ENCODE results near the gene PNMT. TPM values are rescaled to one million over a fixed set of nuclear protein-coding genes. Genes with fewer than 3 reads are reported as not detected.

The PNMT gene
- polyA plus RNA-seq, 1 of the 3 experiments (the other 2 are of a cell fraction), result 0.07 TPM

- TF ChIP-seq CTCF (IDR thresholded peaks at IDR 0.05) (no peak), MEF2A (IDR thresholded peaks at IDR 0.05; ENCODE audit: borderline replicate concordance, low read depth) (no peak), RXRA (IDR thresholded peaks at IDR 0.05; ENCODE audit: borderline replicate concordance, low read depth) (no peak), MAX (IDR thresholded peaks at IDR 0.05; ENCODE audit: low read depth) (no peak), RCOR1 (IDR thresholded peaks at IDR 0.05; ENCODE audit: low read length) (no peak), ZBTB33 (IDR thresholded peaks at IDR 0.05; ENCODE audit: borderline replicate concordance, low read depth) (no peak), USF1 (IDR thresholded peaks at IDR 0.05; ENCODE audit: borderline replicate concordance, low read depth) (no peak), GABPA (IDR thresholded peaks at IDR 0.05; ENCODE audit: low read depth) (no peak), RFX5 (IDR thresholded peaks at IDR 0.05; ENCODE audit: low read length) (no peak), TEAD4 (IDR thresholded peaks at IDR 0.05; ENCODE audit: borderline replicate concordance, insufficient read depth) (no peak), EZH2phosphoT487 (IDR thresholded peaks at IDR 0.05; ENCODE audit: borderline replicate concordance, low read depth) (no peak)
Measured at GRCh38 chr17:39650121-39650579, 18.1 kb upstream of the PNMT start (continued).

GRCh38 chr17:39651923-39652586 lies 16.2 kb upstream of the PNMT start:
- no peak overlapping the region for H3K27ac ChIP-seq (ENCODE audit: low read depth in 2 of 2, low read length in 1 of 2)
- no peak overlapping the region for H3K9ac ChIP-seq
- 87% methylated on average over 8 of the region's 8 CpGs for WGBS (ENCODE audit: low lambda C conversion rate)
- no peaks in the 10 kb centered on the region for H3K9me3 ChIP-seq
- ChIA-PET POLR2A (interaction anchor here (0.7 kb wide), 1 partner anchor 15 kb away, joined by 3 read pairs; no protein-coding TSS in a partner anchor), CTCF (interaction anchor here (1.0 to 7.6 kb wide), 6 partner anchors 11 to 29 kb away, joined by 3 to 149 read pairs (median 46); partner anchors contain the start of genes PNMT, STARD3 and TCAP)
- peaks cover 0 to 4% of the 10 kb centered on the region in 2 experiments; a peak in 1 of 4 replicates for H3K4me1 ChIP-seq (ENCODE audit: control insufficient read depth in 1 of 2, insufficient read depth in 2 of 2, low read depth in 1 of 2, low read length in 1 of 2)
- H3K4me3 ChIP-seq (ENCODE audit: low read depth in 2 of 2, low read length in 1 of 2), result no peak overlapping the region
- H3K4me2 ChIP-seq, result no peak overlapping the region
- H3K36me3 ChIP-seq (replicated peaks in 1 of 2; ENCODE audit: control insufficient read depth in 1 of 2, insufficient read depth in 2 of 2, low read length in 1 of 2), result peaks cover 0 to 3% of the 10 kb centered on the region in 2 experiments
- DNase-seq, result no peak
- peaks cover 9% of the 10 kb centered on the region; the same call in 1 of the 2 replicates for H3K79me2 ChIP-seq (ENCODE audit: insufficient read depth)
- TF ChIP-seq PBX3 (IDR thresholded peaks at IDR 0.05) (no peak), EP300 (IDR thresholded peaks at IDR 0.05; ENCODE audit: borderline replicate concordance in 1 of 2, low read depth in 1 of 2, low read length in 1 of 2) (no peak), GATA2 (CRISPR knock-in tag; IDR thresholded peaks at IDR 0.05) (no peak), RFX5 (IDR thresholded peaks at IDR 0.05; ENCODE audit: low read length) (no peak), USF1 (IDR thresholded peaks at IDR 0.05; ENCODE audit: borderline replicate concordance, low read depth) (no peak), RCOR1 (IDR thresholded peaks at IDR 0.05; ENCODE audit: low read length) (no peak), NFIC (IDR thresholded peaks at IDR 0.05; ENCODE audit: borderline replicate concordance) (no peak), SMC3 (IDR thresholded peaks at IDR 0.05; ENCODE audit: low read depth, low read length) (no peak), RXRA (IDR thresholded peaks at IDR 0.05; ENCODE audit: borderline replicate concordance, low read depth) (no peak), EZH2phosphoT487 (IDR thresholded peaks at IDR 0.05; ENCODE audit: borderline replicate concordance, low read depth) (no peak), SIN3A (IDR thresholded peaks at IDR 0.05; ENCODE audit: borderline replicate concordance, low read depth, low read length) (no peak), IRF3 (IDR thresholded peaks at IDR 0.05; ENCODE audit: low read depth, low read length) (no peak), NRF1 (IDR thresholded peaks at IDR 0.05; ENCODE audit: low read depth, low read length) (no peak)
- no peaks in the 10 kb centered on the region for H3K27me3 ChIP-seq (ENCODE audit: insufficient read depth)
- H2AFZ ChIP-seq (ENCODE audit: low read depth), result no peak overlapping the region
- H3F3A ChIP-seq (replicated peaks; ENCODE audit: insufficient read depth), result no peaks in the 10 kb centered on the region
- no peaks in the 10 kb centered on the region for H3K9me2 ChIP-seq
- H4K20me1 ChIP-seq (ENCODE audit: insufficient read depth), result peaks cover 7% of the 10 kb centered on the region; the same call in 1 of the 2 replicates
